ENCODE data around the gene DDIT4. TPM values are rescaled to one million over a fixed set of nuclear protein-coding genes. Genes with fewer than 3 reads are reported as not detected.
"Not testable (repeated sequence)": the region's sequence is repeated elsewhere in the genome, so short reads cannot be mapped to it uniquely, and the experiment has no call there.

The DDIT4 gene, protein sequence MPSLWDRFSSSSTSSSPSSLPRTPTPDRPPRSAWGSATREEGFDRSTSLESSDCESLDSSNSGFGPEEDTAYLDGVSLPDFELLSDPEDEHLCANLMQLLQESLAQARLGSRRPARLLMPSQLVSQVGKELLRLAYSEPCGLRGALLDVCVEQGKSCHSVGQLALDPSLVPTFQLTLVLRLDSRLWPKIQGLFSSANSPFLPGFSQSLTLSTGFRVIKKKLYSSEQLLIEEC
- total RNA-seq: 36.9 and 49.7 TPM in 2 replicates
- long read RNA-seq, transcript DDIT4-201 (3 exons, 1,748 nt): major isoform, 92 of 98 reads
- long read RNA-seq, partial matches to known transcripts: 0 of 98 reads
- long read RNA-seq, other reads (novel, unspliced or antisense): 5 of 98 reads

- peak within 1 kb of the TSS; percentile 96 for H3K27ac Mint-ChIP-seq
- H3K4me1 Mint-ChIP-seq (ENCODE audit: low read depth): peaks cover 34% of the 10 kb centered on the region
- H3K9me3 Mint-ChIP-seq (ENCODE audit: low read depth): no peaks in the 10 kb centered on the region
- peak; percentile 96 for DNase-seq (ENCODE audit: low spot score, unreplicated experiment)
- H3K36me3 Mint-ChIP-seq (ENCODE audit: insufficient read depth): peaks cover 2% of the 10 kb centered on the region
- TF ChIP-seq, protein P1, sequence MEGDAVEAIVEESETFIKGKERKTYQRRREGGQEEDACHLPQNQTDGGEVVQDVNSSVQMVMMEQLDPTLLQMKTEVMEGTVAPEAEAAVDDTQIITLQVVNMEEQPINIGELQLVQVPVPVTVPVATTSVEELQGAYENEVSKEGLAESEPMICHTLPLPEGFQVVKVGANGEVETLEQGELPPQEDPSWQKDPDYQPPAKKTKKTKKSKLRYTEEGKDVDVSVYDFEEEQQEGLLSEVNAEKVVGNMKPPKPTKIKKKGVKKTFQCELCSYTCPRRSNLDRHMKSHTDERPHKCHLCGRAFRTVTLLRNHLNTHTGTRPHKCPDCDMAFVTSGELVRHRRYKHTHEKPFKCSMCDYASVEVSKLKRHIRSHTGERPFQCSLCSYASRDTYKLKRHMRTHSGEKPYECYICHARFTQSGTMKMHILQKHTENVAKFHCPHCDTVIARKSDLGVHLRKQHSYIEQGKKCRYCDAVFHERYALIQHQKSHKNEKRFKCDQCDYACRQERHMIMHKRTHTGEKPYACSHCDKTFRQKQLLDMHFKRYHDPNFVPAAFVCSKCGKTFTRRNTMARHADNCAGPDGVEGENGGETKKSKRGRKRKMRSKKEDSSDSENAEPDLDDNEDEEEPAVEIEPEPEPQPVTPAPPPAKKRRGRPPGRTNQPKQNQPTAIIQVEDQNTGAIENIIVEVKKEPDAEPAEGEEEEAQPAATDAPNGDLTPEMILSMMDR (IDR thresholded peaks at IDR 0.05; ENCODE audit: unreplicated experiment): no peak
- H3K27me3 Mint-ChIP-seq: no peaks in the 10 kb centered on the region
- H3K4me3 Mint-ChIP-seq (ENCODE audit: low read depth): peak within 1 kb of the TSS; percentile 85
Observed at GRCh38 chr10:72273410-72274212, at the start of gene DDIT4. Gene DDIT4 (plus strand): TSS chr10:72273924. CDS start chr10:72274217, 293 bp downstream.

- DNase-seq (ENCODE audit: low spot score, unreplicated experiment); H3K4me3 Mint-ChIP-seq (ENCODE audit: low read depth); H3K27me3 Mint-ChIP-seq; H3K9me3 Mint-ChIP-seq (ENCODE audit: low read depth); H3K4me1 Mint-ChIP-seq (ENCODE audit: low read depth): not testable (repeated sequence)
- peak overlapping the region; percentile 52 for H3K27ac Mint-ChIP-seq
- H3K36me3 Mint-ChIP-seq (ENCODE audit: insufficient read depth): peaks cover 10% of the 10 kb centered on the region
Observed at GRCh38 chr10:72224191-72224590, 49.5 kb upstream of the DDIT4 start.

DNA sequence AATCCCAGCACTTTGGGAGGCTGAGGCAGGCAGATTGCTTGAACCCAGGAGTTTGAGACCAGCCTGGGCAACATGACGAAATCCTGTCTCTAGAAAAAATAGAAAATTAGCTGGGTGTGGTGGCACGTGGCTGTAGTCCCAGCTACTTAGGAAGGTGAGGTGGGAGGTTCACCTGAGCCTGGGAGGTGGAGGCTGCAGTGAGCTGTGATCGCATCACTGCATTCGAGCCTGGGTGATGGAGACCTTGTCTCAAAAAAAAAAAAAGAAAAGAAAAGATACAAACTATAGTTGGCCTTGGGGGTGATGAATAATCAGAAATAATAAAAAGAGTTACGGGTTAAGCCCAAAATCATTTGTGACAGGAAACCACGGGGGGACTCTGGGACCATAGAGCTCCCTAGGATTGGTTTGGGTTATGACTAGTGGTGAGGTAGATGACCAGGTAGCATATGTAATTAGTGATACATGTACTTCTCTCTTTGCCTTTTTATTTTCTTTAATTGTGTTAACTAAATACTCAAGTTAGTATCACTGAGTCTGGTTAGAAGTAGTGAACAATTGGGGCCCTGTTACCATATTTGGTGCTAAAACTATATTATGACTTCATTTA lies 47.2 kb upstream of the DDIT4 start:
- no peaks in the 10 kb centered on the region for H3K9me3 Mint-ChIP-seq (ENCODE audit: low read depth)
- no peak overlapping the region for H3K27ac Mint-ChIP-seq
- H3K36me3 Mint-ChIP-seq (ENCODE audit: insufficient read depth): peaks cover 12% of the 10 kb centered on the region
- H3K4me1 Mint-ChIP-seq (ENCODE audit: low read depth): peaks cover 19% of the 10 kb centered on the region
- H3K27me3 Mint-ChIP-seq: no peaks in the 10 kb centered on the region
- H3K4me3 Mint-ChIP-seq (ENCODE audit: low read depth): no peak overlapping the region
- no peak for DNase-seq (ENCODE audit: low spot score, unreplicated experiment)
- TF ChIP-seq, protein P1 (IDR thresholded peaks at IDR 0.05; ENCODE audit: unreplicated experiment): no peak

GRCh38 chr10:72227826-72228225 lies 45.9 kb upstream of the DDIT4 start:
- no peaks in the 10 kb centered on the region for H3K9me3 Mint-ChIP-seq (ENCODE audit: low read depth)
- peaks cover 17% of the 10 kb centered on the region for H3K4me1 Mint-ChIP-seq (ENCODE audit: low read depth)
- TF ChIP-seq, protein P1 (IDR thresholded peaks at IDR 0.05; ENCODE audit: unreplicated experiment): no peak
- no peak overlapping the region for H3K27ac Mint-ChIP-seq
- no peaks in the 10 kb centered on the region for H3K27me3 Mint-ChIP-seq
- no peak overlapping the region for H3K4me3 Mint-ChIP-seq (ENCODE audit: low read depth)
- DNase-seq (ENCODE audit: low spot score, unreplicated experiment): no peak
- peaks cover 11% of the 10 kb centered on the region for H3K36me3 Mint-ChIP-seq (ENCODE audit: insufficient read depth)

DNA sequence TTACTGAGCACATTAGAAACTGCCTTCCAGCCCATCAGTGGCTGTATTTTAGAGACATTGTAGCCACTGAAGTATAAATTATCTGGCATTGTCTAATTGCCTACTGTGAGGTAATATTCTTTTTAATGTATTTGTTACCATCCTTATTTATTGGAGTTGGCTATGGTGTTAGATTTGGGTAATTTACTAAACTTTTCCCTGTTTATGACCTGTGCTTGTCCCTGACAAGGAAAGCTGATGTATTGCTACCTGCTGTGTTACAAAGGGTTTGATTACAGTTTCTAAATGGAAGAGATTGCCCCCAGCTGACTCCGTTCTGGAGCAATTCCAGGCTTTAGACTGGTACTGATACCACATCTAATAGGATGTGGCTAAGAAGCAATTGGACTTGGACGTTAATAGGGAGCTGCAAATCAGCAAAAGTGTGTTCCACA lies 45.4 kb upstream of the DDIT4 start:
- DNase-seq (ENCODE audit: low spot score, unreplicated experiment): no peak
- peaks cover 16% of the 10 kb centered on the region for H3K36me3 Mint-ChIP-seq (ENCODE audit: insufficient read depth)
- no peaks in the 10 kb centered on the region for H3K27me3 Mint-ChIP-seq
- H3K4me1 Mint-ChIP-seq (ENCODE audit: low read depth): peaks cover 17% of the 10 kb centered on the region
- H3K9me3 Mint-ChIP-seq (ENCODE audit: low read depth): no peaks in the 10 kb centered on the region
- H3K4me3 Mint-ChIP-seq (ENCODE audit: low read depth): no peak overlapping the region
- no peak overlapping the region for H3K27ac Mint-ChIP-seq
- TF ChIP-seq, protein P1 (IDR thresholded peaks at IDR 0.05; ENCODE audit: unreplicated experiment): no peak

Measured in progenitor cell of endocrine pancreas (in vitro differentiated cells).